Measurements from ENCODE around the gene IGSF21. TPM values are rescaled to one million over a fixed set of nuclear protein-coding genes. Genes with fewer than 3 reads are reported as not detected.

The IGSF21 gene
- total and polyA plus RNA-seq, 2 donors (not counting 3 experiments of a cell fraction or from before 2014, with no cell fraction given) = not detected

GRCh38 chr1:18351735-18352134, 244.1 kb downstream of the IGSF21 start:
- Histone ChIP-seq H3K9ac (replicated peaks; ENCODE audit: extremely low read depth, insufficient read depth, low read length) (no peak overlapping the region), H2AFZ (ENCODE audit: low read depth, low read length) (no peak overlapping the region), H3K27ac (ENCODE audit: insufficient read depth, low read depth, low read length) (no peak overlapping the region), H3K4me1 (ENCODE audit: control insufficient read depth, extremely low read depth, insufficient read depth, low read length) (no peaks in the 10 kb centered on the region), H3K9me1 (replicated peaks; ENCODE audit: control insufficient read depth, extremely low read depth, insufficient read depth, low read length) (no peaks in the 10 kb centered on the region), H3K79me2 (ENCODE audit: control insufficient read depth, insufficient read depth, low read length) (no peaks in the 10 kb centered on the region), H3K36me3 (ENCODE audit: control insufficient read depth in 2 of 2, extremely low read depth in 1 of 2, insufficient read depth in 2 of 2, low read length in 2 of 2) (no peaks in the 10 kb centered on the region), H3K4me3 (replicated peaks in 1 of 3; ENCODE audit: insufficient read depth in 1 of 3, low read depth in 1 of 3, low read length in 3 of 3) (no peak overlapping the region), H3K9me3 (replicated peaks; ENCODE audit: control insufficient read depth, insufficient read depth, low read length) (no peaks in the 10 kb centered on the region), H3K27me3 (ENCODE audit: control insufficient read depth in 2 of 2, insufficient read depth in 2 of 2, low read length in 2 of 2) (no peaks in the 10 kb centered on the region), H3K4me2 (ENCODE audit: insufficient read depth, low read length) (no peak overlapping the region), H4K20me1 (replicated peaks; ENCODE audit: control insufficient read depth, extremely low read depth, insufficient read depth, low read length) (no peaks in the 10 kb centered on the region)
- CTCF ChIA-PET = no interaction called here
- no TSS peak for BruUV-seq (replicated peaks)
- POLR2A ChIA-PET = no interaction called here
- TF ChIP-seq MAX (IDR thresholded peaks at IDR 0.05; ENCODE audit: insufficient read depth, insufficient read length) = no peak
- no peak for TF ChIP-seq JUN (IDR thresholded peaks at IDR 0.05; ENCODE audit: borderline replicate concordance, insufficient read depth, insufficient read length, low read depth)
- TF ChIP-seq EZH2 (IDR thresholded peaks at IDR 0.05; ENCODE audit: borderline replicate concordance, low read depth, low read length, severe bottlenecking) = no peak
- no peak for TF ChIP-seq POLR2AphosphoS5 (IDR thresholded peaks at IDR 0.05; ENCODE audit: insufficient read depth, low read depth, low read length)
- no peak for TF ChIP-seq MYC (IDR thresholded peaks at IDR 0.05; ENCODE audit: low read depth, low read length)
- no peak for TF ChIP-seq FOS (IDR thresholded peaks at IDR 0.05; ENCODE audit: borderline replicate concordance, insufficient read depth, low read length)
- no peak for TF ChIP-seq CTCF (IDR thresholded peaks at IDR 0.05; ENCODE audit: extremely low read depth in 1 of 2, insufficient read depth in 1 of 2, low read depth in 1 of 2, low read length in 2 of 2)
- no peak for TF ChIP-seq GATA2 (IDR thresholded peaks at IDR 0.05; ENCODE audit: insufficient read depth, insufficient read length, low read depth, low read length)
- no peak for TF ChIP-seq POLR2A (IDR thresholded peaks at IDR 0.05; ENCODE audit: low read depth, low read length)
- FAIRE-seq (no peak), DNase-seq (ENCODE audit: low read depth, low spot score) (no peak)
- intact Hi-C loops (cut with micrococcal nuclease) = no loop called here
- dilution Hi-C loops (cut with MboI; ENCODE audit: extremely low pct_ligation_motif_present, low sequenced_read_pairs) = no loop called here
